SK-N-SH (cell line): Measurements from ENCODE around the gene PPM1L.

Experiments
- CTCF ChIP-seq: fragments of 200-600 bp; sonication (generic); IDR thresholded peaks from 2 replicates; pipeline ENCODE4 v1.6.1; 2017; ENCODE audit warnings: antibody characterized with exemption, mild to moderate bottlenecking, moderate library complexity
- ELF1 ChIP-seq: IDR thresholded peaks from 2 replicates; pipeline ENCODE4 v1.4.0; 2012
- EZH2phosphoT487 ChIP-seq: fragments of 200-600 bp; sonication (generic); IDR thresholded peaks from 2 replicates; pipeline ENCODE4 v1.6.1; 2017; ENCODE audit warnings: low read depth, mixed run types, mild to moderate bottlenecking, antibody characterized with exemption, moderate library complexity, borderline replicate concordance
- FOXJ3 ChIP-seq: sonication (generic); formaldehyde crosslinking; IDR thresholded peaks from 2 replicates; pipeline ENCODE4 v1.5.1; 2020; ENCODE audit warnings: mild to moderate bottlenecking, missing genetic modification reagents
- FOXM1 ChIP-seq: IDR thresholded peaks from 2 replicates; pipeline ENCODE4 v1.4.0; 2012; ENCODE audit warnings: low read depth, mild to moderate bottlenecking
- NRF1 ChIP-seq: IDR thresholded peaks from 2 replicates; pipeline ENCODE4 v1.6.1; 2012; ENCODE audit warnings: low read depth, mild to moderate bottlenecking, low read length
- POLR2AphosphoS5 ChIP-seq: IDR thresholded peaks from 2 replicates; pipeline ENCODE4 v1.6.1; 2012; ENCODE audit warnings: low read depth, low read length
- TAF1 ChIP-seq: IDR thresholded peaks from 2 replicates; pipeline ENCODE4 v1.6.1; 2012; ENCODE audit warnings: low read depth, mild to moderate bottlenecking, low read length, moderate library complexity, borderline replicate concordance

GRCh38 chr3:160953686-160954085, 197.7 kb downstream of the PPM1L start:
- TF ChIP-seq POLR2AphosphoS5: no peak
- TF ChIP-seq CTCF: no peak
- no peak for TF ChIP-seq FOXM1
- no peak for TF ChIP-seq ELF1
- TF ChIP-seq NRF1: no peak
- TF ChIP-seq FOXJ3: no peak
- no peak for TF ChIP-seq EZH2phosphoT487
- TF ChIP-seq TAF1: no peak
